ENCODE measurements around the gene CEACAM3. TPM values are rescaled to one million over a fixed set of nuclear protein-coding genes. Genes with fewer than 3 reads are reported as not detected.
A peak's percentile ranks its signal among the peaks of the same experiment; 100 is the strongest.
"Not testable (repeated sequence)": the region's sequence is repeated elsewhere in the genome, so short reads cannot be mapped to it uniquely, and the experiment has no call there.

The CEACAM3 gene
- not detected in 2 replicates for total RNA-seq (2014; rRNA removed; shearing (Covaris generic); ENCODE audit: low replicate concordance)

DNA sequence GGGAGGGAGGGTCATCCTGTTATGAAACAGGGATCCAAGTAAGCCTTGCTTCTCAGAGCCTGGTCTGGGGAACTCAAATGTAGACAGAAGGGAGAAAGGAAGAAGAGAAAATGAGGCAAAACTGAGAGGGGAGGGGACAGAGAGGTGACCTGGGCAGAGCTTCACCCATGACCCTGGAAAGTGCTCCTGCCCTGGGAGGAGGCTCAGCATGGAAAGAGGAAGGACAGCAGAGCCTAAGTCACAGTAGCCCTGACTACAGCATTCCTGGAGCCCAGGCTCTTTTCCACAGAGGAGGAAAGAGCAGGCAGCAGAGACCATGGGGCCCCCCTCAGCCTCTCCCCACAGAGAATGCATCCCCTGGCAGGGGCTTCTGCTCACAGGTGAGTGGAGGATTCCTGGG lies at the start of gene CEACAM3:
Gene CEACAM3, plus strand, starts transcription at position 226 of the 400 bp plus-strand sequence. Its CDS starts 91 bp downstream, at position 317.
- in situ Hi-C loops (cut with HindIII; ENCODE audit: low pct_unique_long_range_greater_than_20kb, low sequenced_read_pairs), result no loop called here

DNA sequence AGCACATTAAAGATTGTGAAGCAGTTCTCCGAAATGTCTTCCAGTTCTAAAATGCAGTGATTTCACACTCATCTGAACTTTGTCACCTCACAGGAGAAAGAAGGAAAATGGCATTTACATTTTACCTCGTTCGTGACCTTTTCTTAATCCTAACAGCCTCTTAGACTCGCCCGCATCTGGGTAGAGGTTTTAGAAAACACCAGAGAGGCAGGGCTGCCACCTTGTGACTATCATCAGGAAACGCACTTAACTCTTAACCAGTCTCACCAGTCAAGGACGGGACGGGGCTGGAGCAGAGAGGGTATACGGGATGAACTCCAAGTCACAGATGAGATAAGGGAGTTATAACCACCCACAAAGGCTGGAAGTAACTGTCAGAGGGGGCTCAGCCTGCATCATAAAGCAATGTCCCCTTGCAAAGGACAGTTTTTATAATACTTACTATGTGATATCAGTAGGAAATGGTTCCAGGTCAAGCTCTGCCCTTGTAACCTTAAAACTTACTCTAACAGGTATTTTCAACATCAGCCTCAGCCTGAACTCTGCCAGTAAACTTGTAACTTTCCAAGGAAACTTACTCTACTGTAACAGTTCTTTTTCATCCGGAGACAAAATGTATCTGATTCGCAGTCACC lies 49.7 kb upstream of the CEACAM3 start:
- in situ Hi-C loops (cut with HindIII; ENCODE audit: low pct_unique_long_range_greater_than_20kb, low sequenced_read_pairs), result no loop called here
- peak; percentile 33 for DNase-seq (ENCODE audit: low read depth)

More for the DNA sequence above, at the start of gene CEACAM3:
- no peak for DNase-seq (ENCODE audit: low read depth)

DNA sequence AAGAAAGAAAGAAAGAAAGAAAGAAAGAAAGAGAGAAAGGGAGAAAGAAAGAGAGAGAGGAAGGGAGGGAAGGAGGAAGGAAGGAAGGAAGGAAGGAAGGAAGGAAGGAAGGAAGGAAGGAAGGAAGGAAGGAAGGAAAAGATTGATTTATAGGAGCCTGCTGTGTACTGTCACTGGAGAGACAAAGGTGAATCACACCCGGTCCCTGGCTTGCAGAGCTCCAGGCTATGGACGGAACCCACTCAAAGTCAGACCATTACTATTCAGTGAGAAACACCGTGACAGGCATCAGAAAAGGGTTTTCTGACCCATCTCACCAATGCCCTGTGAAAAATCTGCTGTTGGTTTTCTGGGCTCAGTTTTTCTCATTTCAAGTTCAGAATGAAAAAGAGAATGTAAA lies 48.4 kb upstream of the CEACAM3 start:
- in situ Hi-C loops (cut with HindIII; ENCODE audit: low pct_unique_long_range_greater_than_20kb, low sequenced_read_pairs), result no loop called here
- DNase-seq (ENCODE audit: low read depth), result no peak

DNA sequence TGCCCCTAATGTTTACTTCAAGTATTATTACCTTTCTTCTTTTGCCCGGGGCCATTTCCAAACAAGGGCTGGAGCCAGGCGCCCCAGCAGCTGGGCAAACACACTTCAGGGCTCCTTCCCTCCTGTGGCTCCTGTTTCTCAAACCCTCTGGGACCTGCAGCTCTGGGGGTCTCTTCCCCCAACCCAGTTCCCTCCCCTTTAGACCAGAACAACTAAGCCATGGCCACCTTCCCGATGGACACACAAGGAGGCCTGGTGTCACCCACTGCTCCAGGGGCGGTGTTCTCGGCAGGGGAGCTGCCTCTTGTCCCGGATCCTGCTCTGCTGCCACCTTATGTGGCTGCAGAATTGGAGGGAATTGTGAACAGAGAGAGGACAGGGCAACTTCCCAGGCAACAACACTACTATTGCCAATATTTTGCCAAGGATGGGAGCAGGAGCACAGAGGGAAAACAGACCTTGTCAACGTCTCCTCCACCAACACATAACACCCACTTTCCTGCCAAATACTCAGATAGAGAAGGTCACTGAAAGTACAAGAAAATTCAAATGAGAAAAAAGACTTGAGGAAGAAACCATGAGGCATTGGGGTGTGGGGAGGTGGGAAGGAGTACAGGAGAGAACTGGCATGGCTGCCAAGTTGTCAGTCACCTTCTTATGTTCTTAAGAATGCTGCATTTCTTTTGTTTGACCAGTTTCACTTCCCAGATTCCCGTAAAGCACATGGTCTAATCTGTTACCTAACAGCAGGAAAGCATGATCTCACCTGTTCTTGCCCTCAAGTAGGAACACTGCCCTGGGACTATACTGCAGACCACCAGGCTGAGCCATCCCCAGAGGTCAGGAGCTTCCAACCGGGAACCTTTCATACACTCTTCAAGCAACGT lies 45.9 kb upstream of the CEACAM3 start:
- DNase-seq (ENCODE audit: low read depth); in situ Hi-C loops (cut with HindIII; ENCODE audit: low pct_unique_long_range_greater_than_20kb, low sequenced_read_pairs): not testable (repeated sequence)

DNA sequence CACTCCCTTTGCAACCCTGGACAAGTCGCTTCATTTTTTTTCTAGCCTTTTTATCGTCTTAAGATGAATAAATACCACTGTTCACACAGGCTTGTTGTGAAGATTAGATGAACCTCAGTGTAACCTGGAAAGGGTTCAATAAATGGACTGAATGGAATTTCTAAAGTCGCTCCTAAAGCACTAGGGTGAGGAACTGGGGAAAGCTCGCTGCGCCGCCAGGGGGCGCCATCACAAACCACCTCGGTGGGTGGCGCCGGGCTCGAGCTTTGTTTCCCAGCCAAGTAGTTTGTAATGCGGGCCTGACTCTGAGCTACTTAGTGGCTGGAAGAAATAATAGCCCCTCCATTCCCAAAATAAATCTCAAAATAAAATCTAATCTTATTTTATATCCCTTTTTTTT lies 43.2 kb upstream of the CEACAM3 start:
- no peak for DNase-seq (ENCODE audit: low read depth)
- in situ Hi-C loops (cut with HindIII; ENCODE audit: low pct_unique_long_range_greater_than_20kb, low sequenced_read_pairs), result no loop called here

DNA sequence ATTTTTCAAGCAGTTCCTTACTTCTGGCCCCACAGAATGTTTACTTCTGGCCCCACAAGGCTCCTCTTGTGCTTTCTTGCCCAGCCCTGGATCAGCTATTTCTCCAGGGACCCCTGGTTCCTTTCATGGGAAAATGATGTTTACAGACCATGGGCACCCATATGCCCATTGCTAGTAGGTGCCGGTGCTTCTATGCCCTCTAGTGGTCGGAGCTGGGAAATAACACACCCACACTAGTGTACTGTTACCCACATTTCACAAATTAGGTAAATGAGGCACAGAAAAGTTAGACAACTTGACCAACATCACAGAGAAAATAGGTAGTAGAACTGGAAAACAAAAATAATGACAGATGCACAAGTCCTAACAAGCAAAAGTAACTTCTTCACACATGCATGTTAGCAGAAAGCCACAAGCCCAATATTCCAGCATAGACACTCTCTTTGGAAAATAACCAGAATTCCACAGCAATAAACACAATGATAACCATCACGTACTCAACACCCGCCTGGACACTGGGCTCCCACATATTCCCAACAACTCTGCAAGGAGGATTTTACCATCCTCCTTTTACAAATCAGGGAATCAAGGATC lies 42.4 kb upstream of the CEACAM3 start:
- DNase-seq (ENCODE audit: low read depth), result peak; percentile 33
- in situ Hi-C loops (cut with HindIII; ENCODE audit: low pct_unique_long_range_greater_than_20kb, low sequenced_read_pairs), result no loop called here

DNA sequence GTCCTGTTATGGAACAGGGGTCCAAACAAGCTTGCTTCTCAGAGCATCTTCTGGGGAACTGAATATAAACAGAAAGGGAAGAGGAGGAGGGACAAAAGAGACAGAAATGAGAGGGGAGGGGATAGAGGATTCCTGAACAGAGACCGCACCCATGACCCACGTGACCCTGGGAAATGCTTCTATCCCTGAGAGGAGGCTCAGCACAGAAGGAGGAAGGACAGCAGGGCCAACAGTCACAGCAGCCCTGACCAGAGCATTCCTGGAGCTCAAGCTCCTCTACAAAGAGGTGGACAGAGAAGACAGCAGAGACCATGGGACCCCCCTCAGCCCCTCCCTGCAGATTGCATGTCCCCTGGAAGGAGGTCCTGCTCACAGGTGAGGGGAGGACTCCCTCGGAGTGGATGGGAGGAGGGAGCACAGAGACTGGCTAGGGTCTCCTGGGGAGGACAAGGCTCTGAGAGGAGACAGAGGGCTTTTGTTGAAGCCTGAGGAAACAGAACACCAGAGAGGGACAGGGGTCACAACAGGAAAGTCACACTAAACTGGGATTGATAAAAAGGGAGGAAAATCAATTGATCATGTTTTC lies 41.0 kb upstream of the CEACAM3 start, which contains the start of gene CEACAM6:
Gene CEACAM6, plus strand, starts transcription at position 203 of the 586 bp plus-strand sequence. Its CDS starts 109 bp downstream, at position 312.
- in situ Hi-C loops (cut with HindIII; ENCODE audit: low pct_unique_long_range_greater_than_20kb, low sequenced_read_pairs), result no loop called here
- no peak for DNase-seq (ENCODE audit: low read depth)

DNA sequence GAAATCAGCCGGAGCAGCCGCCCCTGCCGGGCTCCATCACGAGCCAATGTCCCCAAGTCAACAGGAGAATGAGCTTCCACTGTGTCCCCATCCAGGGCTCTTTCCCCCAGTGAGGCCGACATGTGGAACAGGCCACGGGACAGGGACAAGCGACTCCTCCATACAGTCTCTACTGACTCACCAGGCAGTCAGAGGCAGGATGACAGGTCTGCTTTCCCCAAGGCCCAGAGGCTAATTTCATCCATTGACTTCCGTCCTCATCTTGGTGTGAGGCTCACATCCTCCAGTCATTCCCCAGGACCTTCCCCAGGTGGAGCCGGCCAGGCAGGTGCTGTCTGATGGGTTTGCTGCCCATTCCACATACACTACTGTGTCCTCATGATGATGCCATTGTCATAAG lies 37.5 kb upstream of the CEACAM3 start:
- DNase-seq (ENCODE audit: low read depth), result no peak
- in situ Hi-C loops (cut with HindIII; ENCODE audit: low pct_unique_long_range_greater_than_20kb, low sequenced_read_pairs), result no loop called here

DNA sequence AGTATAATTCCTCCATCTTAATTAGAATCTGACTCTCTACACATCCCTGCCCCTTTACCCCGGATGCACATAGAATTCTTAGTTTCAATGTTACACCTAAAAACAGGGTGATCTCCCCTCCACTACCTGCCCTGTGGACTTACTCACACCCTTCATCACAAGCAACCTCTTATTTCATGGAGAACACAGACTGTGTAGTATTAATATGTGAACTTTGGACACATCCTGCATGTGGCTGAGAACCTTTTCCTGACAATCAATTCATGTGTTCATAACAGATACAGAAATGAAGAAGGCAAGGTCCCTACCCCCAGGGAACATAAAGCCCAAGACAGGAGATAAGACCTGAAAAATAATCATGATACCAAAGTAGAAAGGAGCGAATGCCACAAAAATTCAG lies 29.3 kb upstream of the CEACAM3 start:
- in situ Hi-C loops (cut with HindIII; ENCODE audit: low pct_unique_long_range_greater_than_20kb, low sequenced_read_pairs), result no loop called here
- no peak for DNase-seq (ENCODE audit: low read depth)

DNA sequence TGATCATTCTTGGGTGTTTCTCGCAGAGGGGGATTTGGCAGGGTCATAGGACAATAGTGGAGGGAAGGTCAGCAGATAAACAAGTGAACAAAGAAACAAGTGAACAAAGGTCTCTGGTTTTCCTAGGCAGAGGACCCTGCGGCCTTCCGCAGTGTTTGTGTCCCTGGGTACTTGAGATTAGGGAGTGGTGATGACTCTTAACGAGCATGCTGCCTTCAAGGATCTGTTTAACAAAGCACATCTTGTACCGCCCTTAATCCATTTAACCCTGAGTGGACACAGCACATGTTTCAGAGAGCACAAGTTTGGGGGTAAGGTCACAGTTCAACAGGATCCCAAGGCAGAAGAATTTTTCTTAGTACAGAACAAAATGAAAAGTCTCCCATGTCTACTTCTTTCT lies 28.3 kb upstream of the CEACAM3 start:
- DNase-seq (ENCODE audit: low read depth); in situ Hi-C loops (cut with HindIII; ENCODE audit: low pct_unique_long_range_greater_than_20kb, low sequenced_read_pairs): not testable (repeated sequence)

DNA sequence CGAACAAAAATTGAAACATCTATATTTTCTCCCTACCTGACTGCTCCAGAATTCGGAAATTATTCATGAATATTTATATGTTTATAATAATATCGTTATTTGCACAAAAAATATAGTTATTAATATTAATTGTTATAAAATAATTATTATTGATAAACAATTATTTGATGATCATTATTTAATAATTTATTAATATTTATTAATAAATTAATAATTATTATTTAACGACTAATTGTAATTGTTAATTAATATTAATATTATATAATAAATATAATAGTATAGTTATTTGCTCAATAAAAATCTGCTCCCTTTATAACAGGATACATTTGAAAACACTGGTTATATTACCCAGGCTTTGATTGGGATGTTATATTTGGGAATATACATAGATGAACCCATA lies 26.8 kb upstream of the CEACAM3 start:
- in situ Hi-C loops (cut with HindIII; ENCODE audit: low pct_unique_long_range_greater_than_20kb, low sequenced_read_pairs), result no loop called here
- DNase-seq (ENCODE audit: low read depth), result no peak

DNA sequence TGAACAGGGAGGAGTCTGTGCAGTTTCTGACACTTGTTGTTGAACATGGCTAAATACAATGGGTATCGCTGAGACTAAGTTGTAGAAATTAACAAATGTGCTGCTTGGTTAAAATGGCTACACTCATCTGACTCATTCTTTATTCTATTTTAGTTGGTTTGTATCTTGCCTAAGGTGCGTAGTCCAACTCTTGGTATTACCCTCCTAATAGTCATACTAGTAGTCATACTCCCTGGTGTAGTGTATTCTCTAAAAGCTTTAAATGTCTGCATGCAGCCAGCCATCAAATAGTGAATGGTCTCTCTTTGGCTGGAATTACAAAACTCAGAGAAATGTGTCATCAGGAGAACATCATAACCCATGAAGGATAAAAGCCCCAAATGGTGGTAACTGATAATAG lies 25.0 kb upstream of the CEACAM3 start:
- in situ Hi-C loops (cut with HindIII; ENCODE audit: low pct_unique_long_range_greater_than_20kb, low sequenced_read_pairs), result no loop called here
- no peak for DNase-seq (ENCODE audit: low read depth)

DNA sequence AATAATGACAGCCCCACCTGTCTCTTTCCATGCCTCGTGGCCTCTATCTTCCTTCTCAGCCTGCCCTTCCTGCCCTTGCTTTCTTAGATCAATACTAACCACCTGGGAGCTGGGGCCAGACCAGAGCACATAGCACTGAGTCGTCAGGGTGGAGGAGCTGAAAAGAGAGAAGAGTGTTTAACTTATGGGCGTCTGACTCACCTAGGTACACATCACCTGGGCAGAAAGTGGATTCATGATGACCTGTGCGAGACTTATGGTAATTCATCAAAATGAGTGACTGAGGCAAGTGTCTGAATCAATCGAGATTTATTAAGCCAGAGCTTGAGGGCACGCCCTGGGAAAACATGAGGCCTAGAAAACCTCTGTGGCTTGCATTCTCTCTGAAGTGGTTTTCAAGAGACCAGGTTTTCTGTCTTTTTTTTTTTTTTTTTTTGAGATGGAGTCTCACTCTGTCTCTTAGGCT lies 21.8 kb upstream of the CEACAM3 start:
- in situ Hi-C loops (cut with HindIII; ENCODE audit: low pct_unique_long_range_greater_than_20kb, low sequenced_read_pairs), result no loop called here
- DNase-seq (ENCODE audit: low read depth), result peak; percentile 72

DNA sequence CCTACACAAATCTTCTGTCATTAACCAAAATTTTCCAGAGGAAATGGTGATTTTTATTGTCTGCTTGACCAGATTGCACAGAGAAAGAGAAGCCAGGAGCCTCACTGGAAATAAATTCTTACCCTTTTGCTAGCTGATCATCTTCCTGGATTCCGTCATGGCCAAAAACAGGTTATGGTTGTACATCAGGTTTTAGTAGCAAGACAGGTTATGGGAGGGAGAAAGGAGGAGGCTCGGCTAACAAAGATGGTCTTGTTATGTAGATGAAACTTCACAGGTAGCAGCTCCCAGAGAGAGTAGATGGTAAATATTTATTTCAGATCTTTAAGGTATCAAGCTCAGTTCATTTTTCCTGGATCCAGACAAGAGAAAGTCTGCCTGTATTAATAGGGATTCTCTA lies 19.7 kb upstream of the CEACAM3 start:
- DNase-seq (ENCODE audit: low read depth), result no peak
- in situ Hi-C loops (cut with HindIII; ENCODE audit: low pct_unique_long_range_greater_than_20kb, low sequenced_read_pairs), result no loop called here

DNA sequence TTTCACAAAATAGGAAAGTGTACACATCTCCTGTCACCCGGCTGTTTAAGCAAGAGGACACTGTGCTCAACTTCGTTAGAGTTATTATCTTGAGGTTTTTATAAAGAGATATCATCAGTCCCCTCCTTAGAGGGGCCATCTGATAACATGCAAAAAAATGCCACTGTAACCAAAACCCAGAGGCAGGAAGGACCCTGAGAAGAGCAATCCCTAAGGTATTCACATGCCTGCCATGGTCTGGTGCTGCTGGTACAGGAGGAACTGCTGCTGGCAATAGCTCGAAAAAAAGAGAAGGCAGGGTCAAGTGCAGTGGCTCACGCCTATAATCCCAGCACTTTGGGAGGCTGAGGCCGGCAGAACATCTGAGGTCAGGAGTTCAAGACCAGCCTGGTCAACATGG lies 12.8 kb upstream of the CEACAM3 start:
- DNase-seq (ENCODE audit: low read depth), result no peak
- in situ Hi-C loops (cut with HindIII; ENCODE audit: low pct_unique_long_range_greater_than_20kb, low sequenced_read_pairs), result no loop called here

DNA sequence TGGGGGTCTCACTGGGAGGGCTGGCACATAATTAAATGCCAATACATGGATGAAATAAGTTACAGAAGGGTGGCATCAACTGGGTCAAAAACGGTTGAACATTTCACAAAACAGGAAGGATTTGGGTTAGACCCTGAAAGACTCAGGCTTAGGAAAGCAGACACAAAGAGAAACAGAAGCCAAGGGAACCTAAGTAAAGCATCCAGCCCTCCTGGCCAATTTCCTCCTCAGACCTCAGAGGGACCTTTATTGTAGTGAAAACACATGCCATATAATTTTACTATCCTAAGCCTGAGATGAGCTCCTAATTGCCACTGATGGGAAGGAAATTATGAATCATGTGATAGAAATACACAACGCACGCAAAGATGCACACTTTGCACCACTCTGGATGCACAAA lies 12.1 kb upstream of the CEACAM3 start:
- DNase-seq (ENCODE audit: low read depth), result no peak
- in situ Hi-C loops (cut with HindIII; ENCODE audit: low pct_unique_long_range_greater_than_20kb, low sequenced_read_pairs), result no loop called here

DNA sequence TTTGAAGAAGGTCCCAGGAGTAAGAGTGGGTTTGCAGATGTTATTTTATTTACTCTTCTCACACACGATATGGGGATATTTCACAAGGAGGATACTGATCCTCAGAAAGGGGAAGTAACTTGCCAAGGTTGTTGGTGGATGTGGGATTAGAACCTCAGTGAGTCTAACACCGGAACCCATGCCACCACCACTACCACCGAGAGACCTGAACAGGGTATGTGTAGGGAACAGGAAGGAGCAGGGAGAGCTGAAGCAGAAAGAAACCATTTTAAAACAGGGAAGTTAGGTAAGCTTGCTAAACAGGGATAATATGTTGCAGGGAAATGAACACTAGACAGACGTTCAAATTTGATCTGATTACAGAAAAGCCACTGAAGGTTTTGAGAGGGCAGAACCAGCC lies 11.6 kb upstream of the CEACAM3 start:
- no peak for DNase-seq (ENCODE audit: low read depth)
- in situ Hi-C loops (cut with HindIII; ENCODE audit: low pct_unique_long_range_greater_than_20kb, low sequenced_read_pairs), result no loop called here

DNA sequence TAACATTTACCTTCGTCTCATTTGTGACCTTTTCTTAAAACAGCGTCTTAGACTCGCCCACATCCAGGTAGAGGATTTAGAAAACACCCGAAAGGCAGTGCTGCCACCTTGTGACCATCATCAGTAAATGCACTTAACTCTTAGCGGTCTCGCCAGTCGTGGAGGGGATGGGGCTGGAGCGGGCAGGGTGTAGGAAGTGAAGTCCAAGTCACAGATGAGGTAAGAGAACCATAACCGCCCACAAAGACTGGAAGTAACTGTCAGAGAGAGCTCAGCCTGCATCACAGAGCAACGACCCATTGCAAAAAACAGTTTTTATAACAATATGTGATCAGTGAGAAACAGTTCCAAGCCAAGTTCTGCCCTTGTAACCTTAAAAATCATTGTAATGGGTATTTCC lies 10.7 kb upstream of the CEACAM3 start:
- in situ Hi-C loops (cut with HindIII; ENCODE audit: low pct_unique_long_range_greater_than_20kb, low sequenced_read_pairs), result no loop called here
- DNase-seq (ENCODE audit: low read depth), result peak; percentile 62

DNA sequence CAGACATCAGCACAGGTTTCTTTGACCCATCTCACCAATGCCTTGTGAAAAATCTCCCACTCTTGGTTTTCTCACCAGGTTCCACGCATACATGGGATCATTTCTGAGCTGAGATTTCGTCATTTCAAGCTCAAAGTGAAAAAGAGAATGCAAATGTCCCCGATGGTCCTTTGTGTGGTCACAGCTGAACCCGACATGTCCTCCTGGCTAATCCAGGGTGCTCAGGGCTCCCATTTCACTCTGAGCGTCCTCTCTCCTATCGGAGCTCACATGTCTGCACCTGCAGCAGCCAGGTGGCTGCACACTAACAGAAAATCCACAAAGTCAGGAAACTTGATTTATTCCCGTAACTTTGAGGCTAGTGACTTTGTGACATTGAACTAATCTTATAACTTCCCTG lies 9.3 kb upstream of the CEACAM3 start:
- DNase-seq (ENCODE audit: low read depth), result no peak

More for the DNA sequence above, 9.3 kb upstream of the CEACAM3 start:
- in situ Hi-C loops (cut with HindIII; ENCODE audit: low pct_unique_long_range_greater_than_20kb, low sequenced_read_pairs), result no loop called here
